NCI-H2227 (cell line): Measurements from ENCODE around the gene PXN.
"Not testable (repeated sequence)": the region's sequence is repeated elsewhere in the genome, so short reads cannot be mapped to it uniquely, and the experiment has no call there.

Experiments used
- DNase-seq: peaks from one replicate; lab custom pipeline; 2025; ENCODE audit not compliant: unreplicated experiment; lab: John Stamatoyannopoulos, UW

PXN gene

DNA sequence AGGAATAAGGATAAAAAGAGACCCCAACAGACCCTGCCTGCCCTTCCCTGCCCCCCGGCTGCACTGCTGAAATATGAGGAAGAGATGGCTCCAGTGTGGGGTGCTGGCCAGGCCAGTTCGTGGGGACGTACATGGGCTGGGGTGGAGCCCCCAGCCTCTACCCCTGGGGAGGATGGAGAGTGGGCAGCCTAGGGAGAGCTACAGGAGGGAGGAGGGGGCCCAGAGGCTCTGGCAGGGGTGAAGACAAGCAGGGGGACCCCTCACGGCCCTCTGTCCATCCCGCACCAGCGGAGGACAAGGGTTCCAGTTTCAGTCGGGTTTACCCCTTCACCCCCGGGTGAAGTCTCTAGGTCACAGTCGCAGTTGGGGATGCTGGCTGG, 53.6 kb downstream of the PXN start:
- DNase-seq = no peak

DNA sequence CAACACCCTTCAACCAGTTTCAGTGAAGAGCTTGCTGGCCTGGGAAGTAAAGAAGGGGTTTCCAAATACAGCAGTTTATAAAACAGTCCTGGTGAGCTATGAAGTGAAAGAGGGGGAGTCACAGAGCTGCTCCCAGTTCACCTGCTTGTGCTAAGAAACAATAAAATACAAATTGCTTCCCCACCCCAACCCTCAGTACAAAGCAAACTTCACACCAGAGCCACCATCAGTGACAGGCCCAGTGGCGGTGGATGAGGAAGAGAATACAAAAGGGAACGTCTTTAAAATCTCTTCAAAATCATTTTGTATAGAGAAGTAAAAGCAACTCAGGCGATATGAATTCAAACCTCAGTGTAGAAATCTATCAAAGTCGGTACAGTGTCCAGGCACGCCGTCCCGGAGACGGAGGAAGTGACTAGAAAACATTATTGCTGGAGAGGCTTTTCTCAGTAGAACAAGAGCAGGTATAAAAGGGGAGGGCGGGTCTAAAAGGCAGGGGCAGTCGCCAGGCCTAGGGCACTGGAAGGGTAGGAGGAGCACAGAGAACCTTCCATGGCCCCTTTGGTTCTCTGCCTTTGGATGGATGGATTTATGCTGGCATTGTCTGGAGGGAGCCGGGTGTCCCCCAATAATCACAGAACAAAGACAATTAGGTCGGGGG, 54.2 kb downstream of the PXN start:
- no peak for DNase-seq

DNA sequence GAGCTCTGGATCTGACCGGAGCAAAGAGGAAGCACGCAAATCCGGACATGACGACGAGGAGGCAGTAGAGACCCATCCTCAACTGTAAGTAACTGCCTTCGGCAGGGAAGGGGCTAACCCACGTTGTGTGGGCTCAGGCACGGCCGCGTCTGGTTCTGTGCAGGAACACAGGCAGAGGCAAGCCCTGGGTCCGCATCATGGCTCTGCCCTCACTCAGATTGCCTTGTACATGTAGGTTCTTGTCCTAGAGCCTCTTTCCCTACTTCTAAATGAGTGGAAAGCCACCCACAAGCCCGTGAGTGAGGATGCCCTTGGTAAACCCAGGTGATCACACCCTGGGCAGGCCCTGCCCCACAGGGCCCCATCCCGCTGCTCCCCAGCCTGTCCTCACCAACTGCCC, 55.7 kb downstream of the PXN start:
- DNase-seq = no peak

DNA sequence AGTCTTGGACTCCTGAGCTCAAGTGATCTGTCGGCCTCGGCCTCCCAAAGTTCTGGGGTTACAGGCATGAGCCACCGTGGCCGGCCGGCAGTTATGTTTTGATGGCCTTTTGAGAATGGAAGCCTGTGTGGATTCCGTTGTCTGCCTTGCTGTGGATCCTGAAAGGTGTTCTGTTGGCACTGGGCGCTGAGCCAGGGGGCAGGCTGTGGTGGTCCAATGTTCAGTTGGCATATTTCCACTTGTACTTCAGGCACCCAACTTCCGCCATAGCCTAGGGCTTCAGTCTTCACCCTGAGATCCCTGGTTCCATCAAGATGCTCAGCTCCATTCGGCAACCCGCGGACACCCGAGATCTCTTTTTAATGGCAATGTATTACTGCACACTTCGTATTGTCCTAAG, 58.3 kb downstream of the PXN start:
- DNase-seq = no peak

DNA sequence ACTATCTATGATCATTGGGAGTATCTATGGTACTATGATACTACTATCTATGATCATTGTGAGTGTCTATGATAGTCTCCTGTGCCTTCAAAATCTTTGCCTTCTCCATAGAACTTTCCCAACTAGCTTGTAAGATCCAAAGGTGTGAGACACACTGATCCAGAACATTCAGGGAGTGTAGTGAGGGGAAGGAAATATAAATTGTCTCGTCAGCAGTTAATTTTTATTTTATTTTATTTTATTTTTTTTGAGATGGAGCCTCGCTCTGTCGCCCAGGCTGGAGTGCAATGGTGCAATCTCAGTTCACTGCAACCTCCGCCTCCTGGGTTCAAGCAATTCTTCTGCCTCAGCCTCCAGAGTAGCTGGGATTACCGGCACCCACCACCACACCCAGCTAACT, 58.7 kb downstream of the PXN start:
- not testable (repeated sequence) for DNase-seq

DNA sequence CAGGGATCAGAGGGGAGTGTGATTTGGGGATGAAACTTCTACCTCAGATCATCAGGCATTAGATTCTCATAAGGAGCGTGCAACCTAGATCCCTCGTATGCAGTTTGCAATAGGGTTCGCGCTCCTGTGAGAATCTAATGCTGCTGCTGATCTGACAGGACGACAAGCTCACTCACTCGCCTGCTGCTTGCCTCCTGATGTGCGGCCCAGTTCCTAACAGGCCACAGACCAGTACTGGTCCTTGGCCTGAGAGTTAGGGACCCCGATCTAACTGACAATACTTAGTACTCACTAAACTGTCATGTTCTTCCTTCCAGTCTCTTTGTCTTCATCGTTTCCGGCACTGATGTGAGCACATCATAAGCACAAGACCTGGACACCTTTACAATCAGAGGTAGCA, 59.3 kb downstream of the PXN start:
- no peak for DNase-seq

DNA sequence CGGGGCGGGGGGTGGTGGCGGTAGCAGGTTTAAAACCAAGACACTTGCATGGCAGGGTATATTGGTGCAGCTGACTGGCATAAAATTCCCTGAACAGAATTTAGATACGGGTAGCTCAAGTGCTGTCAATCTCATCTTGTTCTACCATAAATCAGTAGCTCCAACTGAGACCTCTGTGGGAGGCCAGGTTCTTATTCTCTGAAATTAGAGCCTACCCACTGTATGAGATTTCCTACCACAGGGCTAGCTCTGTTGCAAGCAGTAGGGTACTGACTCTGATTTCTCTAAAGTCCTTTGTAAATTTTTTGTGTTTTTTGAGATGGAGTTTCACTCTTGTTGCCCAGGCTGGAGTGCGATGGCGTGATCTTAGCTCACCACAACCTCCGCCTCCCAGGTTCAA, 61.4 kb downstream of the PXN start:
- DNase-seq = peak; percentile 24

DNA sequence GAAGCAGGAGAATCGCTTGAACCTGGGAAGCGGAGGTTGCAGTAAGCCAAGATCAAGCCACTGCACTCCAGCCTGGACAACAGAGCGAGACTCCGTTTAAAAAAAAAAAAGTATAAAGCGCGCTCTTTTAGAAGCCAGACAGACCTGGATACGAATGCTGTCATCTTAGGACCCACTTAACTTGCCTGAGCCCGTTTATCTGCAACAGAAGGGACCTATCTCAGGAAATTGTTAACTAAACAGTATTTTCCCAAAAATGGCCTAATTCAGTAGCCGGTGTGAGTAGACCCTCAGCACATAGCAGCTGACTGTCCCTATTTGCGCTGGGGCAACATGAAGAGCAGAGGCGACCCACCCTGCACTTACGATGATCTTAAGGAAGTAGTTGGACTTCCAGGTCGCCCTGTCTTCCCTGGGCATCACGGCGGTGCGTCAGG, 65.1 kb downstream of the PXN start:
- no peak for DNase-seq

DNA sequence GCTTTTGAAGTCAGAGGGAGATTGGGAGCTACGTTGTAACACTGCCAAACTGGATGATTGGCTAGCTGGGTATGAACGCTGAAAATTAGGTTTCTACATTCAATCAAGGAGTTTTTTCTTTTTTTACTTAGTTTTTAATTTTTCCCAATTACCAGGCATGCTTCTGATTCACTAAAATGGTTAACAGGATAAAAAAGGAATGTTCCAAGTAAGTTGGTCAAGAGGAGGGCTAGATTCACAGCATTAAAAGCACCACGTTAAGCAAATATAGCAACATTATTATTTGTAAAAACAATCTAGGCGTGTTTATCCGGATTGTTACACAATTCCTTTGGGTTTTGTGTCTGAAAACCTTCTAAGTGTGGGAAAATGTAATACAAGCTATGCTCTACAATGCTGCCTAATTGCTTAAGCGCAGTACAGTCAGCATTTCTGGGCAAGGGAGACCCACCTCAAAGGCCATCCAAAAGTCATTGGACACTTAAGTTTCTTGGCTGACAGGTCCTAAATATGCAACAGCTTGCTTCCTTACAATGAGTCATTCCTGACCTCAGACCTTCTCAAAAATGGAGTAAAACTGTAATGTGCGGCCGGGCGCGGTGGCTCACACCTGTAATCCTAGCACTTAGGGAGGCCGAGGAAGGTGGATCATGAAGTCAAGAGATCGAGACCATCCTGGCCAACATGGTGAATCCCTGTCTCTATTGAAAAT, 65.8 kb downstream of the PXN start:
- DNase-seq = no peak

DNA sequence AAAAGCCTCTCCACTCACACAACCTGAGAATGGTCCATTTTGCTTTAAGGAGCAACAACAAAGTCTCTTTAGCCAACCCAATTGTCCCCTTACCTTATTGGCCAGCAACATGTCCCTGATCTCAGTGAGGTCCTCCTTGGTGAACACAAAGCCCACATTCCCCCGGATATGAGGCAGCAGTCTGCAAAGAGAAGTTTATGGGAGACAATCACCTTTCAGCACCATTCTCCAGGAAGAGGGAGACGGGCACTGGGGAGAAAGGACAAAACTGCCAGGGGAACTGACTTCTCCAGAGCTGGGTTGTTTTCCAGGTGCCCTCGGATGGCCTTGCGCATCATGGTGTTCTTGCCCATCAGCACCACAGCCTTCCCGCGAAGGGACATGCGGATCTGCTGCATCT, 66.5 kb downstream of the PXN start:
- DNase-seq = no peak

DNA sequence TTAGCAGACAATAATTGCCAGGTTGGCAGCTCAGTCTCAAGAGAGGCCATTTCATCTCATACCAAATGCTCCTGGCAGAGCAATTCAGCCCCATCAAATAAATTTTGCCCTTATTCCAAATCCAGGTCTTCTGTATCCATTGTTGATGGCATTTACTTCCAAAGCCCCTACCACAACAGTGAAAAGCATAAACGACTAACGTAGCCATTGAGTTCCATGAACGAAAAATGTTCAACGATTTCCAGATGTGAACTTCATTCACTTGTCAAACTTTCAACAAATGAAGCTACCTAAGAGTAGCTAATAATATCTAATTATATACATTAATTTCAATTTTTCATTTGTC, 68.0 kb downstream of the PXN start:
- DNase-seq = no peak

DNA sequence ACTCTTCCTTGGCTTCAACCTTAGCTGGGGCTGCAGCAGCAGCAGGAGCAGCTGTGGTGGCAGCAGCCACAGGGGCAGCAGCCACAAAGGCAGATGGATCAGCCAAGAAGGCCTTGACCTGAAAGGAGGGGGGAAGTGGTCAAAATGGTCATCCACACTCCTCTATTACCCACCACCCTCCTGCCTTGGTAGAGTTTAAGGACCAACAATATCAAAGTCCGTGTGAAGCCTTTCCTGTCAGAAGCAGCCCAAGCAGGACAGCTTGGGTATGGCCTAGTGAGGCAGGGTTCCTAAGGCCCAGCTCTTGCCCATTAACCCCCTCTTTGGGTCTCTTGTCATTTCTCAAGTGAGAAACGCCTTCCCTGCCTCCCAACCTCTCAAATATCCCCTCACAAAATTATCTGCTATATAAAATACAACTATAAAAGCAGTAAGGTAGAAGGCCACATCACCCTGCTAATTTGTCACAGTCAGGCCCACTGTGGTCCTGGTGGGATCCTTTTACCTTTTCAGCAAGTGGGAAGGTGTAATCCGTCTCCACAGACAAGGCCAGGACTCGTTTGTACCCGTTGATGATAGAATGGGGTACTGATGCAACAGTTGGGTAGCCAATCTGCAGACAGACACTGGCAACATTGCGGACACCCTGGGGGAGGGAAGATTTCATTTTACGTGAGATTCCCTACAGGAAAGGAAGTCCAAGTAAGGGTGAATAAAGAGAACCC, 68.6 kb downstream of the PXN start:
- not testable (repeated sequence) for DNase-seq

DNA sequence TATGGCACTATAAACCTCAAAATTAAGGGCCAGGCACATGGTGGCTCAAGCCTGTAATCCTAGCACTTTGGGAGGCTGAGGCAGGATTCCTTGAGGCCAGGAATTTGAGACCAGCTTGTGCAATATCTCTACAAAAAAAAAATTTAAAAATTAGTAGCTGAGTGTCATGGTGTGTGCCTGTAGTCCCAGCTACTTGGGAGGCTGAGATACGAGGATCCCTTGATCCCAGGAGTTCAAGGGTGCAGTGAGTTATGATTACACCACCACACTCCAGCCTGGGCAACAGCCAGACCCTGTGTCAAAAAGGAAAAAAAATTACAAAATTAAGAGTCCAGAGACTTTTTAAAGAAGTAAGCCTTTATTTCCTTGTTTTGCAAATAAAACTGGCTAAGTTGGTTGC, 69.2 kb downstream of the PXN start:
- DNase-seq = no peak

DNA sequence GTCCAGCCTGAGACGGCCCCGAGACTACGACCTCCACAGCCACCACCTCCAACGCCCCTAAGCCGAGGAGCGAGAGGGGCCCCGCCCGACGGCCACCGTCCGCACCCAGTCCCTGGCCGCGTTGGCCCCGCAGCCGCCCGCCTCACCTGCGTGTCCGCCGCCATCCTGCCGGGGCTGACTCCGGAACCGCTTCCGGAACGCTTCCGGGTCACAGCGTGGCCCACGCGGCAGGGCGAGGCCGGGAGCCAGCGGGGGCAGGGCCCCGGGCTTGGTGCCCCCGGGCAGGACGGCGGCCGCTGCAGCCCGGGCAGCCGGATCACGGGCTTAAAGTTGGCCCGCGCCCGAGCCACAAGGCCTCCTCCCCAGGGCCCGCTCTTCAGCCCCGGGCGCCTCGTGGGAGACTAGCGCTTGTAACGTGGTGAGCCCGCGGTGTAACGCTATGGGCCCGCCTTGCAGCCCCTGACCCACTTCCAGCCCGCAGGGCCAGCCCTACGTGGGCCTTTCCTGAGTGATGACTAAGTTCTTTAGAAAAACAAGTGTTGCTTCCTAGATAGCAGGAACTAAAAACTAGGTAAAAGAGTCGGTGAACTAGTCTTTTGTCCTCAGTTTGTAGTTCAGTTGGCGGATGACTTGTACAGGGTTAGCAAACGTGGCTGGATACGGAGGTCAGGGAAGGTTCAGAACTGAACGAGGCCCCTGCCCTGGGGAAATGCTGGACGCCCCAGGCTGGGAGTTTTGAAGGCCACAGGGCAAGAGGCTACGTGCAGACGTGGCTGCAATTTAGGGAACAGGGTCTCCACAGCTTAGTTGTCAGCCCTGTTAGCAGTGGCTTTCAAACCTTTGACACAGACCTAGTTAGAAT, 70.8 kb downstream of the PXN start, which contains the start of gene GCN1:
TSS of gene GCN1 (minus strand) at position 182 of the 862 bp plus-strand sequence. CDS start at position 164, 18 bp downstream.
- DNase-seq = peak; percentile 89

DNA sequence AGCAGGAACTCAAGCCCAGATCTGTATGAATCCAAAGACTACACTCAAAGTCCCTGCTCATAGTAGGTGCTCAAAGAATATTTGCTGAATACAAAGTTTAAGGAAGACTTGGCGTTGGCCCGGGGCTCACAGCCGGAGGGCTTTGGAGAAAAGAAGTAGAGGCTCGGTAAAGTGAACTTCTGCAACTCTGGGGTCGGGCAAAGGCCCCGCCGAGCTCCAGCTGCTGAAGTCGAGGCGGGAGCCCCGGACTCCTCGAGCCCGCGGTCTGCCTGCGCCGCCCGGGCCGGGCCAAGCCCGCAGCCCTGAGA, 71.3 kb downstream of the PXN start:
- DNase-seq = no peak

DNA sequence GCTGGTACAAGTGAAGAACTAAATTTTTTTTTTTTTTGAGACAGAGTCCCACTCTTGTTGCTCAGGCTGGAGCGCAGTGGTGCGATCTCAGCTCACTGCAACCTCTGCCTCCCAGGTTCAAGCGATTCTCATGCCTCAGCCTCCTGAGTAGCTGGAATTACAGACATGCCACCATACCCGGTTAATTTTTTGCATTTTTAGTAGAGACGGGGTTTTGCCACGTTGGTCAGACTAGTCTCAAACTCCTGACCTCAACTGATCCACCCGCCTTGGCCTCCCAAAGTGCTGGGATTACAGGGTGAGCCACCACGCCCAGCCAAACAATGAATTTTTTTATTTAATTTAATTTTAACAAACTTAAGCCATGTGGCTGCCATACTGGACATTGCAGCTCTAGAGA, 72.2 kb downstream of the PXN start:
- not testable (repeated sequence) for DNase-seq

DNA sequence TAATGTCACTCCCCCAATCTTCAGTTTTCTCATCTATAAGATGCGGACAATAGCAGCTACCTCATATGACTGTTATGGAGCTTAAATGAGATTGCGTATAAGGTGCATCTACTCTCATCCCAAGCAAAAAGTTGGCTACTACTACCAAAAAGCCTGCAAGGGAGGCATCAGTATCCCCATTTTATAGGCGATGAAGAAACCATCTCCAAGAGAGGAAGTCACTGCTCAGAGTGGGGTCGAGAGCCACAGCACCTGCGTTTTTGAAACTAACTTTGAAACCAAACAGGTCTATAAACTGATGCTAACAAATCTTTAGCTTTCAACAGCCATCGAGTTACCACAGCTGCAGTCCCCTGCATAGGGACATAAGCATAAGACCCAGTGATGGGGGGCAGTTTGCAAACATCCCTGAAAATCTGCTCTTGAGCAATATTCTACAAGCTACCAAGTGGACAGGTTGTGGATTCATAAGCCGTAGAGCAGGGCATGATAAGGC, 74.5 kb downstream of the PXN start:
- no peak for DNase-seq

DNA sequence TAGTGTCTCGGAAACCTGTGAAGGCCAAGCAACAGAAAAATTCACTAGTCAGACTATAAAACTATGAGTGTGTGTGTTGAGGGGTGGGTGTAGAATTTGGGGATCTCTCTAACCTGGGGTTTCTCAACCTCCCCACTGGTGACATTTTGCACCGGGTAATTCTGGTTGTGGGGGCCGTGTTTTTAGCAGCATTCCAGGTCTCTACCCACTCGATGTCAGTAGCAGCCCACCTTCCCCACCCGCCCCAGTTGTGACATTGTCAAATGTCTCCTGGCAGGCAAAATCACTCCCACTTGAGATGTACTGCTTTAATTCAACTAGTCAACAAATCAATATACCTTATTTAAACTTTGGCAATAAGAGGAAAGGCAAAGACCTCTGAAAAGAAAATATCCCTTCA, 75.1 kb downstream of the PXN start:
- DNase-seq = no peak

DNA sequence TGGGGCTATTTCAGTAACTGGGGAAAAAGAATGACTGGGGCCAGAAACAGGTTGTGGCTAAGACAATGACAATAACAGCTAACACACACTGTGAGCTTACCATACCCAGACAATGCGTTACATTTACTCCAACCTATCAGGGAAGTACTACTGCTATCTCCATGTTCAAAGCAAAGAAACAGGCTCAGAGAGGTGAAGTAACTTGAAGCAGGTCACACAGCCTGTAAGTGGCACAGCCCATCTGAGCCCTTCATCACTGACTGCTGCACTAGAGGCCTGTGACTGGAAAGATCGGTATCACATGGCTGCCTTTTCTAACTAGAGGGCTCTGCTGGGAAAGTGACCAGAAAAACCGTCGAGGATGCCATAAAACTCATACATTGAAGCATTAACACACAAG, 78.9 kb downstream of the PXN start:
- DNase-seq = no peak

DNA sequence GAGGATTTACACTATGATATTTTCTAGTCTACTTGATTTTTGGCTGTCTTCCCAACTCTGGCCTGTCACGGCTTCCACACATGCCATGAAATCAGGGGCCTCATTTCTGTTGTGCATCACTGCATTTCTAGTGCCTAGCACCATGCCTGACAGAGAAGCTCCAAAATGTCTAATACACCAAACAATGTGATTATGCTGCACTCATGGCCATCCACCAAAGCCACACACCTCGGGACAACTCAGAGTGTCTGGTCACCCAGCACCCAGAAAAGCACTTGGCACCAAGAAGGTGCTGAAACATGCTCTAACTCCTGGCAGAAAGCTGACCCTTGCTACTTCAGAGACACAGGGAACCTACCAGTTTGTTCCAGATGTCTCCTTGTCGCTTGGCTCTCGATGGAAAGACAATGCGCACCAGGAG, 82.3 kb downstream of the PXN start:
- no peak for DNase-seq

DNA sequence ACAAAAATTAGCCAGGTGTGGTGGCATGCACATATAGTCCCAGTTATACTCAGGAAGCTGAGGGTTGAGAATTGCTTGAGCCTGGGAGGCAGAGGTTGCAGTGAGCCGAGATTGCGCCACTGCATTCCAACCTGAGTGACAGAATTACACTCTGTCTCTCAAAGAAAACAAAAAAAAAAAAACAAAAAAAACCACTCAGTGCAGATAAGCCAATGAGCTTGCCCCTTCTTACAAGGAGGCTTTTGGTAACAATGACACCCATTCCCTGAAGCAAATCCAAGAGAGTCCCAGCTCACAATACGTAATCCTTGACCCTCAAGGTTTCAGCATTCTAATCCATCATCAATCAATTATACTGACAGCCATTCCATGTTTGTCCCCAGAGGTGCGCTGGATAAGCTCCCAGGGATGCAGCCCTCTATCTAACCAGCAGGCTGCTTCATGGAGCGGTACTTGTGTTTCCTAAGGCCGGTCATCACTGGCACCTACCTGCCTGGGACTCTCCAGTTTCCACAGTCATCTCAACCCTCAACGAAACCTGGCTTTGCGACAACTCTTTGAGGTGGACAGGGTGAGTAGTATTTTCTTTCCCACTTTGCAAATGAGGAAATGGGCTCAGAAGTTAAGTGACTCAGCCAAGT, 83.4 kb downstream of the PXN start:
- DNase-seq = peak; percentile 29
